GM21825 (cell line): Measurements from ENCODE around the gene STN1.

ENCODE experiments used
- ATAC-seq: cut with Tn5 transposase; IDR thresholded peaks from one replicate; pipeline ENCODE4 v1.9.1; 2021; ENCODE audit warnings: mild to moderate bottlenecking, moderate library complexity; ENCODE audit not compliant: unreplicated experiment

Gene STN1

GRCh38 chr10:103895411-103896186, 22.4 kb downstream of the STN1 start:
- ATAC-seq: no peak

- ATAC-seq: no peak
Measured at GRCh38 chr10:103894441-103894864, 23.5 kb downstream of the STN1 start.

- ATAC-seq: no peak
Measured at GRCh38 chr10:103893817-103894216, 24.2 kb downstream of the STN1 start.

GRCh38 chr10:103892181-103892580, 25.8 kb downstream of the STN1 start:
- no peak for ATAC-seq

GRCh38 chr10:103890688-103891087, 27.3 kb downstream of the STN1 start:
- no peak for ATAC-seq

- ATAC-seq: no peak
Measured at GRCh38 chr10:103890194-103890658, 27.8 kb downstream of the STN1 start.

GRCh38 chr10:103889121-103889720, 28.8 kb downstream of the STN1 start:
- ATAC-seq: no peak

- no peak for ATAC-seq
Measured at GRCh38 chr10:103888113-103888841, 29.7 kb downstream of the STN1 start.

GRCh38 chr10:103885617-103886016, 32.4 kb downstream of the STN1 start:
- ATAC-seq: no peak

- no peak for ATAC-seq
Measured at GRCh38 chr10:103884681-103885139, 33.3 kb downstream of the STN1 start.

- ATAC-seq: no peak
Measured at GRCh38 chr10:103882285-103883007, 35.5 kb downstream of the STN1 start.

- no peak for ATAC-seq
Measured at GRCh38 chr10:103881416-103882284, 36.3 kb downstream of the STN1 start.

- no peak for ATAC-seq
Measured at GRCh38 chr10:103879831-103880230, 38.2 kb downstream of the STN1 start.

GRCh38 chr10:103879409-103879808, 38.6 kb downstream of the STN1 start:
- no peak for ATAC-seq

GRCh38 chr10:103877861-103878260, 40.1 kb downstream of the STN1 start:
- no peak for ATAC-seq

- ATAC-seq: no peak
Measured at GRCh38 chr10:103876155-103876554, 41.8 kb downstream of the STN1 start.

GRCh38 chr10:103874730-103875129, 43.3 kb downstream of the STN1 start:
- ATAC-seq: no peak

- no peak for ATAC-seq
Measured at GRCh38 chr10:103872137-103872931, 45.6 kb downstream of the STN1 start.

- no peak for ATAC-seq
Measured at GRCh38 chr10:103871006-103871405, 47.0 kb downstream of the STN1 start.
